HT-29 (cell line): Measurements from ENCODE around the gene LRRC74A. TPM values are rescaled to one million over a fixed set of nuclear protein-coding genes. Genes with fewer than 3 reads are reported as not detected.
"Not testable (repeated sequence)": the region's sequence is repeated elsewhere in the genome, so short reads cannot be mapped to it uniquely, and the experiment has no call there.

Experiments used
- DNase-seq: peaks from one replicate; pipeline ENCODE4 v3.0.0-alpha.2; 2015; ENCODE audit warnings: low spot score
- total RNA-seq: library from RNA; depleted of rRNA; stranded (reverse); fragments of >200 nt; shearing (Covaris generic); gene quantifications from 2 replicates; pipeline ENCODE4 v1.2.3, GENCODE V29; 2014

Gene LRRC74A
- total RNA-seq, 1 experiment from 2014 or later: not detected

DNA sequence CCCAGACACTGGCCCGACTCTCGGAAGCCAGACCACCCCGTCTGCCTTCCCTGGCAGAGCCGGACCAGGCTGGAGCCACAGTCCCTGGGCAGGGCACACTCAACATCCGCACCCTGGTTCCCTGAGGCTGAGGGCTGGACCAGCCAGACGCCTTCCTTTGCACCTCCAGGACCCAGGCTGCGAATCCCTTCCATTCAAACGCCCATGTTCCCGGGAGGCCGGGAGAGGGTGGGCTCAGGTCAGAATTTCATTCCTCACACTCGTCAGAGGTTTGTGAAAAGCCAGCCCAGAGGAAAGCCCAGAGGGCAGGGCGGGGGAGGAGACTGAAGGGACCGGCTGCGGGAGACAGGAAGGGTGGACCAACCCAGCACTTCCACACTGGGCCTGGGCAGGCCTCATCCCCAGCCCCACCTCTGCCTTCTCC lies 58.7 kb downstream of the LRRC74A start:
- DNase-seq: no peak

DNA sequence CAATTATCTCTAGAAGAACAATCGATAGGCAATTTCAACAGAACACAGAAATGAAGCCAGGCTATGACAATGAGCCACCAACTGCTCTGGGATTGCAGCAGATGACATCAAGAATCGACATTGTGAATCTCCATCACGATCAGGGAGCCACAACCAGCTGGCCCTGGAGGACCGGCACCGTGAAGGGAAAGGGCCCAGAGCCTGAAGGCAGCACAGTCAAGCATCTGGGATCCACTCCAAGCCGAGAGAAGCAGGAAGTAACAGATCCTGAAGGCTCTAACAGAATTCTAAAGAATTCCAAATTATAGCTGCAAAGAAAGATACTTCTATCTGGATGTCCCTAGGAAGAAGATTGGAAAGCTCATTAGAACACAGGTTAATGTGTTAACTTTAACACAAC lies 61.0 kb downstream of the LRRC74A start:
- DNase-seq: no peak

DNA sequence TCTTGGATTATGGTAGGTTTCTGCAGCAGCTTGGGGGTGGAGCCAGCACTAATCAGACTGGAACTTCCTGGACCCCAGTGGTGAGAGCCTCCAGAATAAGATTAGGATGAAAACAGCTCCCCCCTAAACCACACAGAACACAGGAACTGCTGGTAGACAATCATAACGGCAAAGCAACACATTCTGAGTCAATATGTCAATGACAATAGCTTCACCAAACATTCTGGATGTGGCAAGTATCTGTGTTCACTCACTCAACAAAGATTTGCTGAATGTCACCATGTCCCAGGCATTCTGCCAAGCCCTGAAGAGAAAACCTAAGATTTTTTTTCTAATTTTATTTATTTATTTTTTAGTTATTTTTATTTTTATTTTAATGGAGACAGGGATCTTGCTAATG lies 65.2 kb downstream of the LRRC74A start:
- no peak for DNase-seq

DNA sequence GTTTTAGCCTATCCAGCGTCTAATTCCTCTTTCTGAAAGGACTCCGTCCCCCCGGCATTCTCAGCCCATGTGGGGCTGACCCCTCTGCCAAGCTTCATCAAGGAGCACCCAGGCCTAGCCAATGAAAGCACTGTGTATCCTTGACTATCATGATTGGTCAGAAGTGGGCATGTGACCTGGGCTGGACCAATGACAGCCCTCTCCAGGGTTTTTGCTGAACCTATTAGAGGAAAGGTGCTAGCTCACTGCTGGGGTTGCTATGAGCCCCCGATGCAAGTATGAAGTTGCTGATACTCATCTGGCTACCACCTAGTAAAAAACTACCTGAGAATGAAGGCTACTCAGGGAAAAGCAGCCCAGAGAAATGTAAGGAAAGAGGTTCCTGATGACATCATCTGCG lies 68.1 kb downstream of the LRRC74A start:
- no peak for DNase-seq

DNA sequence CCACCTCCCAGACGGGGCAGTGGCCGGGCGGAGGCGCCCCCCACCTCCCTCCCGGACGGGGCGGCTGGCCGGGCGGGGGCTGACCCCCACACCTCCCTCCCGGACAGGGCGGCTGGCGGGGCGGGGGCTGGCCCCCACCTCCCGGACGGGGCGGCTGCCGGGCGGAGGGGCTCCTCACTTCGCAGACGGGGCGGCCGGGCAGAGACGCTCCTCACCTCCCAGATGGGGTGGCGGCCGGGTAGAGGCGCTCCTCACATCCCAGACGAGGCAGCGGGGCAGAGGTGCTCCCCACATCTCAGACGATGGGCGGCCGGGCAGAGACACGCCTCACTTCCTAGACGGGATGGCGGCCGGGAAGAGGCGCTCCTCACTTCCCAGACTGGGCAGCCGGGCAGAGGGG lies 71.8 kb downstream of the LRRC74A start:
- DNase-seq: not testable (repeated sequence)

DNA sequence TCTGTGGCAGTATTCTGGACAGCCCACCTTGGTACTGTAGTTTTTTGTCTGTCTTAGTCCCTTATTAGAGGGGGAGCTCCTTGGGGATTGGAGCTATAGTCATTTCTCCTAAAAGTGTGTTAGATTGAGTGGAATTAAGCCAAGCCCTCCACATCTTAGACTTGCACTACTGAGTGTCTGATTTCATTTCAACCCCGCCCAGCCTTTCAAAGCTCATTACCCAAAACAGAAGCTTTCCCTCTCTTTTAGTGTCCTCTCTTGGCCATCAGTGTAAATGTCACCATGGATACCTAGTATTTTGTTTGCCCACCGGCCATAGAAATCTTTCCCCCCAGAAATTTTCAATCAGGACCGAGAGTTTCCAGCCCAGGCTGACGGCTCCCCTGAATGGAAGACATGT lies 74.5 kb downstream of the LRRC74A start:
- DNase-seq: no peak

DNA sequence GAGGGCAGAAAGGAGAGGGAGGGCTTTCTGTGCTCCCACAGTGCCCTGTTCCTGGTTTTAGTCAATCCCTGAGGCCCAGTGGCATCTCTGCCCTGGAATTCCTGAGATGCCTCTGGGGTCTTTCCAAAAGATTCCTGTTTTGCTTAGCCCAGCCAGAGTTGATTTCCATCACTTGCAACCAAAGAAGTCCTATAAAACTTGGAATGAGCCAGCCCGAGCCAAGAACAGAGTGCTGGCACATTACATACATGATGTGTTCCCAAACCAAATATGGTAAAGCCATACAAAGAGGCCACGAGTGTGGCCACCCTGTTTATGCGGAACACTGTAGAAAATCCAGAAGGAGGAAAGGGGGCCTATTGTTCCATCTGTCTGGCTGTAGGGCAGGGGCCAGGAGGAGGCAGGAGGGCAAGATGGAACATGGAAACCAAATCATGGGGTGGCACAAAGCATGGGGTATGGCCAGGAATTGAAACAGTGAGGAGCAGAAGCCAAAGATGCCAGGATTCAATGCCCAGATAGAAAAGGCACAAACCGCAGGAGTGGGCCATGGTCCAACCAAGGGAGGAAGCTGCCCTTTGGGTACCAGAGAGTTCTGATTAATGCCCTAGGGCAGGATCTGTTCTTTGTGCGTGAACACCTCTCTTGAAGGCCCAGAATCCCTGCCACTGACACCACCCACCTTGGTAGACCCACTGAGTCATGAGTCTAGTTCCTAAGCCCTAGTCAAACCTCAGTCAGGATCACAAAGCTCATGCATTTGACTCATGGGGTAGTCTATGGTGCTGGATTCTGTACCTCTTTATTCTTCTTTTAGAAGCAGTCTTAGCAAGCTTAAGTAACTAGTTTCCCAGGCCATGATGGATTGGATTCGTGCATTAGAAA lies 75.2 kb downstream of the LRRC74A start:
- no peak for DNase-seq

DNA sequence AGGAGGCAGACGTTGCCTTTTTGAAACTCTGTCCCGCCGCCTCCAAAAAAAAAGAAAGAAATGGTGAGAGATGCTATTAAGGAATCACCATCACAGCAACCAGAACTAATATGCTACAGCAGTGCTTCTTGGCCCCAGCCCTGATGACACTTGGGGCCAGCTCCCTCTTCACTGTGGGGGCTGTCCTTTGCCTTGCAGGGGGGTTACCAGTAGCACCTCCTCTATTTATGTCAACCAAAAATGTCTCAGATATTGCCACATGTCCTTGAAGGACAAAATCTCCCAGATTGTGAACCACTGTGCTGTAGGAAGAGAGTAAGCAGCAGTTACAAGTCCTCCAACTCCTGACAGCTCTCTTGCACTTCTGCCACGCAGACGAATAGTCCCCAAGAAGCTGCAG lies 76.4 kb downstream of the LRRC74A start:
- no peak for DNase-seq

DNA sequence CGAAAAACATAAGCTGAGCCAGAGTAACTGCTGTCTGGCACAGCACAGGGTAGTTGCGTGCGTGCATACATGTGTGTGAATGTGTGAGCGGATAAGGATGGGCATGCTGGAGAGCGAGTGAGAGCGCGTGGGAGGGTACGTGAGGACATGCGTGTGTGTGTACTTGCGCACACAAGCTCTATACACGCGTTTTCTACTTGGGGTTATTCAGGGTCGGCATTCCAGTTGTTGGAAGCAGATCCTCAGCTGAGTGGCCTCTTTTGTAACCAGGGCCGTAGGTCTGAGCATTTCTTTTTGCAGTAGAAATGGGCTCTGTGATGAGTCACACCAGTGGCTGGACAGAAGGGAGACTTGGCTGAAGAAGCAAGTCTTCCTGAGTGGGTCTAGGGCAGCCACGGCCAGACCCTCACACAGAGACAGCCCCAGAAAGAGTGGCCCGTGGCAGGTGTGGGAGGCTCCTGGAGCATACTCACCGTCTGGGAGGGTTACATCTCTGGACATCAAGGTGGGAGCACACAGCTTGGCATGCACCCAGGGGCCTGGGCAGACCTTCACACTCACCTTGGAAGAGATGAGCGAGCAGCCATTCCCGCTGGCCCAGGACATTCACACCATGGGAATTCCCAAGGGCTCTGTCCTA lies 78.0 kb downstream of the LRRC74A start:
- no peak for DNase-seq

DNA sequence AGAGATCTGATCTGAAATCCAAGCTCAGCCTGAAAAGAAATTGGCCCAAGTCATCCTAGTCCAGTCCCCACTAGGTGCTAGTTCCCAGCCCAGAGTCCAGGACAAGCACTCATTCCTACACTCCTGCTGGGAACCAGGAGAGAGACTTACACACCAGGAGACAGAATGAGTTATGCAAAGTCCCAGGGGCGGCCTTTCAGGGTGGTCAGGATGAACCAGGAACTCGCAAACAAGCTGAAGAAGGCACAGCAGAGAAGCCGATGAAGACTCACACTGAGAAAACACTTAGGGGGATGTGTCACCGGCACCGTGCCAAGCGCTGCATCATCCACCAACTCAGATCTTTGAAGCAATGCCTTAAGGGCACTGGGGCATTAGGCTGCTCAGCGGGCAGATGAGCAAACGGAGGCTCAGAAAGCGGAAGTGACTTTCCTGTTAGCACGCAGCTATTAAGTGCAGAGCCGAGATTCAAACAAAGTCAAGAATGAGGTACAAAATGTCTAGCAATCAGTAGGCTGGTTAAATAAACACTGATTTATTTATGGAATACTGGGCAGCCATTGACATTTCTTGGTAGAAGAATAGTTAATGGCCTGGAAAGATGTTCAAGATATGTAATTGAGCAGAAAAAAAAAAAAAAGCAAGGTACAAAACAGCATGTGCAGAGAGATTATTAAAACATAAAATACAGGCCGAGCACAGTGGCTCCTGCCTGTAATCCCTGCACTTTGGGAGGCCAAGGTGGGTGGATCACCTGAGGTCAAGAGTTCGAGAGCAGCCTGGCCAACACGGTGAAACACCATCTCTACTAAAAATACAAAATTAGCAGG lies 78.7 kb downstream of the LRRC74A start:
- no peak for DNase-seq

DNA sequence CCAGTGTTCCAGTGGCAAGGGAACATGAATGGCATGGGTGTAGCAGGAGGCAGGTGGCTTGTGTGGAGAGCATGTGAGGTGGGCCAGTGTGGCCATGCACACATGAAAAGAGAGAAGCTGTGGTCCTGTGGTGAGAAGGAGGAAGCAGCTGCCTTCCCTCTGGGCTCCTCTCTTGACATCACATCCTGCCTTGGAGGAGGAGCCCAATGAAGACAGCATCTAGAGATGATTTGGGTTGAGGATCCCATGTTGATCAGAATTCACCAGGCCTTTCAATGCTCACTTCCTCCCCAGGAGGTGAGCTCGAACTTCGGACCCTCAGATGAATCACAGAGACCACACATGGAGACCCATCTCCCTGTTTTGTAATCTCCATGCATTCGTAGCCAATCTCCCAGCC lies 82.6 kb downstream of the LRRC74A start:
- no peak for DNase-seq

DNA sequence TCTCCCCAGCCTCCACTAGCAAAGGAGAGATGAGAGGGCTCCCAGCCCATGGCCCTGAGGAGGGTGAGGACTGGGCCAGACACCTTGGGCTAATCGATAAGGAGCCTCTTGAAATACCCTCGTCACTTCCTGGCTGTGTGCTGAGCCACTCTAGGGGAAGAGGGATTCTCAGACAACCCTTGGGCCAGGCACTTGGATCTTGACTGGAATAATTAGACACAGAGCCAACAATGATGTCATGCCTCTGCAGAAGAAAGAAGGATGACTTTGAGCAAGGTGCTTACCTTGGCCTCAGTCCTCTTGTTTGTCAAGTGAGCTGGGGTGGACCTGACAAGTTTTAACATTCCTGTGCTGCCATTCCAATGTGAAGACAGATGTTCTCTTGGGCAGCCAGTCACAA lies 83.1 kb downstream of the LRRC74A start:
- no peak for DNase-seq

DNA sequence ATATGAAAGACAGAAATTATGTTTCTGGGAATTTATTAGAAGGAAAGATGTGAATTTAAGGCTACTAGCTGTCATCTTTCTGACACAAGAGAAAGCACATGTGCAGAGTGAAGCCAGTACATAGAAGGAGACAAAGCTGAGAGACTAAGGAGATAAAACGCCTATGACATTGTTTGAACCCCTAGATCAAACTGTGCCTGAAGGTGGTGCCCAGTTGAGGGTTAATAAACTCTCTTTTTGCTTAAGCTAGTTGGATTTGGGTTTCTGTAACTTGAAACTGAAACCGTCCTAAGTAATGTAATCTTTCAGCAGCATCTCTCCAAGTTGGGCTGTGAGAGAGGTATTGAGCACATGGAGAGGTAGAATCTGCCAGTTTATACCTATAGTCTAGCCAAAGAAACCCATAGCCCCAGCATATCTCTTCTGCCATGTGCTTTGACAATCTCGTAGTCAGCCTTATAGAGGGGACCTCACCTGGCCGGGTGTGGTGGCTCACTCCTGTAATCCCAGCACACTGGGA lies 84.2 kb downstream of the LRRC74A start:
- no peak for DNase-seq

DNA sequence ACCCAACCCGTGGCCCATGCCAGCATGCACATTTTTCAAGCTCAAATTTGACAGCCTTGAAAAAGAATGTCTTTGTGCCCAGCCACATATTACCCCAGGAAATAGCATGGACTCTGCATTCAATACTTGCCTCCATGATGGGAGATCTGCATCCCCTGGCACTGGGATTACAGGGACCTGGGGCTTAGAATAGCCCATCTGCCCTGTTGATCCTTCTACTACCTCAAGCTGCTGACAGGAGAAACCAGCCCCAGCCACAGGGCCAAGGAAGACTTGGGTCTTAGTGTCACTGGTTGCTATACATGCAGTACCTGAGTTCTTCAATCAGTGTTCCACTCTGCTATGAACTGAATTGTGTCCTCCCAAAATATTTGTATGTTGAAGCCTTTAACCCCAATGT lies 85.3 kb downstream of the LRRC74A start:
- DNase-seq: no peak

DNA sequence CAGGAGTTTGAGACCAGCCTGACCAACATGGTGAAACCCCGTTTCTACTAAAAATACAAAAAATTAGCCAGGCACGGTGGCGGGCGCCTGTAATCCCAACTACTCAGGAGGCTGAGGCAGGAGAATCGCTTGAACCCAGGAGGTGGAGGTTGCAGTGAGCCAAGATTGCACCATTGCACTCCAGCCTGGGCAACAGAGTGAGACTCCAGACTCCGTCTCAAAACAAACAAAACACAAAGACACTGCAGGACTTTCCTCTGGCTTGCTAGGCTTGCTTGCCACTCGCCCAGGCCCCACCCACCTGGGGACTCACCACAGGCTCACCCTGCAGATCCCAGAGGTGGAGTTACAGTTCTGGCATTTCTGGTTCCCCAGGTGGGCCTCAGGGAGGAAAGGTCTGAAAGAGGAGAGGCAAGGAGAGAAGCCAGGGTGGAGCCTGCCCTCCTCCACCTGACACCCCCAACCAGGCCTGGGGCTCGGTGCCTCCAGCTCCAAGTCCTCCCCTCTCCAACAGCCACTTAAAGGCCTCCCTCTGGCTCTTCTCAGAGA lies 88.4 kb downstream of the LRRC74A start:
- peak; percentile 62 for DNase-seq

DNA sequence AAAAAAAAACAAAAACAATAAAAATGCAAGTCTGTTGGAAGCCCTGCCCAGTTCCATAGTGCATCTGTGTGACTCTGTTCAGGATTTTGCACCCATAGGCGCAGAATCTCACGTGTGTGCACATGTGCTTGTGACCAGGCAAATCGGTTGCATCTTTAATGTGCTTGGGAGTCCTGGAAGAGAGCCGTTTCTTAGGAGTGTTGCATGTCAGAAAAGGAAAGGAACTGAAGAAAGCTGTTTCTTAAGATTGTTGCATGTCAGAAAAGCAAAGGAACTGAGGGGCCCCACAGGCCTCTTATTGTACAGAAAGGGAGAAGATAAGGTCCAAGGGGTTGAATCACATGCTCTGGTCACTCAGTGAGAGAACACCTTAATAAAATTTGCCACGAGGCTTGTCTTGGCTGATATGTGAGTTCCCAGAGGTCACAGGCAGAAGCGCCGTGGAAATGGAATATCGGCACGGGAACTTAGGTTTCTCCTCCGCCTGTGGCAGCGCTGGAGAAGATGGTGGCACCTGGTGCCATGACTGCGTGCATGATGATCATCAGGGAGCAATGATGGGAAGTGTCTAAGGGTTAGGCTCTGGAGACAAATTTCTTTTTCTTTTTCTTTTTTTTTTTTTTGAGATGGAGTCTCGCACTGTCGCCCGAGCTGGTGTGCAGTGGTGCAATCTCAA lies 90.0 kb downstream of the LRRC74A start:
- no peak for DNase-seq

DNA sequence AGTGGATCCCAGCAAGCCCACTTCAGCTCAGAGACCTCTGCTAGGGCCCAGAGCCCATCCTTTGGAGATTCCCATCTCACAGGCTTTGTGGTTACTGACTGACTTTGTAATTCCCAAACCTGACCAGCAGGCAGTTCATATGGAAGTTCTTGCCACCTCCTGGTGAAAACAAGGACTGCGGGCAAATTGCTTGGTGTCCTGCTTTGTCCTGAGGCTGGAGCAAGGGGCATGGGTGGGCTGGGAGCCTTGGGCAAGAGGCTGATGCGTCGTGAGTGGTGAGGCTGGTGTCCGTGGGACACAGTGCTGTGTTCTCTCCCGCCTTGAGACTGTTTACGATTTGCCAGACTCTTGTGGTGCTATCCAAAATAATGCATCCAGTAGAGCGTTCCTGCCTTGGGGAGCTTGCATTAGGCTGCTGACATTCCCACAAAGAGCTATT lies 91.0 kb downstream of the LRRC74A start:
- peak; percentile 84 for DNase-seq

DNA sequence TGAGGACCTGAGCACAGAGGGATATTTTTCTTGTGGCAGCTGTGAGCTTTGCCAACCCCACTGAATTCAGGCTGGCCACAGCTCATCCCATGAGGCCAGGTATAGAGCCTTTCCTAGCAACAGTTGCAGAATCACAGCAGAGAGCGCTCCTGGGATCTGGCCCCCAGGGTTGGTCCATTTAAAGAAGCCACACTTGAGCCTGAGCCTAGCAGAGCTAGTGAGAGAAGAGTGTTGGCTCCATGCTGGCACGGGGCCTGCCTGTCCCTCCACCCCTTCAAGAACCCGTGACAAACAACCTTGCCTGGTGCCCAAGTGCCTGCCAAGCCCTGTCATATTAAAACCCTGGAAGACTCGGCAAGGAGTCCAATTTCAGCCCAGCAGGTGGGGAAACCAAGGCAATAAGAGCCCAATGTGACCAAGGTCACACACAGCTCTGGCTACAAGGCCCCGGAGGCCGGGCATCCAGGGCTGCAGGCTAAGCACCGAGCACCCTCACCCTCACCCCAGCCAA lies 91.6 kb downstream of the LRRC74A start:
- DNase-seq: no peak

DNA sequence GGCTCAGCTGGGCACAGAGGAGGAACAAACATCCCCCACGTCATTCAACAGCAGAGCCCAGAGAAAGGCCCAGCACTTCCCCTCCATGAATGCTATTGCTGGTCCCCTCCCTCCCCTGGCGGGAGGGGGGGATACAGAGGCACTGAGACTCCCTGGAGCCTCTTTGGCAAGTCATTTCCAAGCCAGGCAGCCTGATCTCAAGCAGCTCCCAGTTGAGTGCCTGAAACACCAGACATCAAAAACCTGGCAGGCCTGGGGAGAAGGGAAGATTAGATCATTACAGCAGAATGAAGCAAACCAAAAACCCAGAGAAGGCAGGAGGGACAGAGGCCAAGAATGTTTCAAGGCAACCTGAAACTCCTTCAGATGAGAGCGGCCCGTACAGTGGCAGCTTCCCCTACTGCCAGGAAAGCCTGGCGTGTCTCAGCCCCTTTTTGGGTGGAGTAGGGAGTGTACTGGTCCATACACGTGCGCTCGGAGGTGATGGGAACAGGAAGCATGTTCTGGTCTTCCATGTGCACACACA lies 92.1 kb downstream of the LRRC74A start:
- no peak for DNase-seq

DNA sequence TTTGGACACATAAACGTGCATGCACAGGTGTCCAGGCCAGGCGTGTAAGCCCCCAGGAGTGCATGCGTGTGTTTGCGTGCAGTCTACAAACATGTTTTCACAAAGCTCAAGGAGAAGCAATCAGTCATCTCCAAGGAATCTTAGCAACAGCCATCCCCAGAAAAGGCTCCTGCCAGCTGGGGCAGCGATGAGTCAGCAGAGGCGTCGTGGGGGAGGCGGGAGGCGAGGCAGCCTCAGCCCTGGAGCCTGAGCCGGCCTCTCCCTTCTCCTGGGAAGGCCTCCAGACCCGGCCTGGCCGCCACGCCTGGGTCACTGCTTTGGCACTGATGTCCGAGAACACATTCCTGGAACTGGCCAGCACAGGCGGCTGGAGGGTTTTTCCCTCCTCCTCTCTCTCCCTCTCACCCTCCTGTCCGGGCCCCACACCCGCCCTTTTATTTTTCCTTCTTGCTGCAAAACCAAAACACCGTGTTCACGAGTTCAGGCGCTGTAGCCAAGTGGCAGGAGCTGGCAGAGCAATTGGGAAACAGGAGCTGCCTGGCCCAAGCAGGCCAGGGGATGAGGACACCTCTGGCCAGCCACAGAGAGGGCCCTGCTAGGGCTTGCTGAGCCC lies 92.7 kb downstream of the LRRC74A start:
- peak; percentile 77 for DNase-seq
